ENCODE results near the gene S100A14. TPM values are rescaled to one million over a fixed set of nuclear protein-coding genes. Genes with fewer than 3 reads are reported as not detected.

Gene S100A14
- polyA plus RNA-seq, 1 donor from 2014 or later = not detected

DNA sequence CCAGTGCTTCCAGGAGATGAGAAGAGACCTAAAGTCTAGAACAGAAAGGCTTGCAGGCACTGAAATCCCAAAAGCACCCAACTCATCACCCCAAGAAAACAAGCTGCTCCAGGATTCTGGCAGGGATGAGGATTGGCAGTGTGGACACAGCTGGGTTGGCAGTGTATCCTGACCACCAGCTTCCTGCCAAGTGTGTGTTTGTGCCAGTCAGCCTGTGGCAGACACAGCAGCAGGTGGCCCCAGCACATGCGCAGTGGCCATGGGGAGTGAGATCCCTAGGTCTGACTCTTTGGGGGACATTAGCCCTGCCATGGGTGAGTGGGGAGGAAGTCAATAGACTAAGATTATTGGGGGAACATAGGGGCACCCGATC, 33.7 kb upstream of the S100A14 start:
- H3F3A ChIP-seq (ENCODE audit: insufficient read depth, low read length, poor library complexity, severe bottlenecking) = no peaks in the 10 kb centered on the region
- H3K36me3 ChIP-seq (ENCODE audit: insufficient read depth, low read length) = no peaks in the 10 kb centered on the region
- no peak overlapping the region for H3K9ac ChIP-seq (ENCODE audit: low read length)
- no peak overlapping the region for H2AFZ ChIP-seq (ENCODE audit: low read depth, low read length)
- TF ChIP-seq EZH2 (IDR thresholded peaks at IDR 0.05; ENCODE audit: borderline replicate concordance, insufficient read depth, low read length, poor library complexity, severe bottlenecking) (no peak), POLR2AphosphoS5 (IDR thresholded peaks at IDR 0.05) (no peak), RAD21 (conservative IDR thresholded peaks at IDR 0.05) (no peak), SMC3 (conservative IDR thresholded peaks at IDR 0.05; ENCODE audit: poor library complexity) (no peak), EP300 (conservative IDR thresholded peaks at IDR 0.05; ENCODE audit: poor library complexity, severe bottlenecking) (no peak), MXI1 (conservative IDR thresholded peaks at IDR 0.05; ENCODE audit: poor library complexity, severe bottlenecking) (no peak), TAF1 (IDR thresholded peaks at IDR 0.05; ENCODE audit: low read depth) (no peak)
- H3K27me3 ChIP-seq (ENCODE audit: insufficient read depth, low read depth, low read length) = no peaks in the 10 kb centered on the region
- no peaks in the 10 kb centered on the region for H3K79me2 ChIP-seq (replicated peaks; ENCODE audit: insufficient read depth, low read length)
- H3K9me3 ChIP-seq (ENCODE audit: low read length) = no peaks in the 10 kb centered on the region
- no peaks in the 10 kb centered on the region for H4K20me1 ChIP-seq (ENCODE audit: insufficient read depth)
- H3K27ac ChIP-seq (ENCODE audit: low read length) = no peak overlapping the region
- H3K4me2 ChIP-seq (ENCODE audit: low read length) = no peak overlapping the region
- H3K4me3 ChIP-seq (ENCODE audit: low read length) = no peak overlapping the region
- no peaks in the 10 kb centered on the region for H3K9me2 ChIP-seq (ENCODE audit: insufficient read depth, low read length)

DNA sequence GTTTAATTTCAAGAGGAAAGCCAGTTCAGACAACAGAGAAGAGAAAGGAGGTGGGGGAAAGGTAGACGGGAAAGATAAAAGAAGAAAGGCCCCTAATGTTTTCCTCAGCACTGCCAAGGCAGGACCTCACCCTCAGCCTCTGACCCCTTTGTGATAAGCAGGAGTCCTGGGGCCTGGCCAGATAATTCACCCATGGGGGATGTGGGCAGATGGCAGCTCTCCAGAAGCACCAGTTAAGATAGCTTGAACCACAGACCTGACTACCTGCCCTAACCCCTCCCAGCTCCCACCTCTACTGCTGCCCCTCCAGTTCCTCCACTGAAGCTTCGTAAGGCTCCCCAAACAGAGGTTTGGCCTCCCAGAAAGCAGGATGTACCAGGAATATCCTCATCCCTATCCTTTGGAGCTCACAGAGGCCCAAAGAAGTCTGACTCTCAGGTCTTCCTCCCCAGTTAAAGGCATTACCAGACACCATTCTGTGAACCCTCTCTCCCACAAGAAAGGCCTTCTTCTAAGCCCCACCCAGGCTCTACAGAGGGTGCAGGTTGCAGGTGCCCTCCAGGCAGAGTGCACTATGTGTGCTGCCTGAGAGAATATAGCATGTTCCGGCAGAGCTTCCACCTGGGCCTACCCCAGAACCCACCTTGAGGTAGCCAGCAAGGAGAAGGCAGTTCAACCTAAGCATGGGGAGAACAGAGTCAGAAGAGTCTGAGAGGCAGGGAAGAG, 33.2 kb upstream of the S100A14 start:
- no peaks in the 10 kb centered on the region for H3F3A ChIP-seq (ENCODE audit: insufficient read depth, low read length, poor library complexity, severe bottlenecking)
- H3K9me3 ChIP-seq (ENCODE audit: low read length) = no peaks in the 10 kb centered on the region
- H3K79me2 ChIP-seq (replicated peaks; ENCODE audit: insufficient read depth, low read length) = no peaks in the 10 kb centered on the region
- no peaks in the 10 kb centered on the region for H3K9me2 ChIP-seq (ENCODE audit: insufficient read depth, low read length)
- H2AFZ ChIP-seq (ENCODE audit: low read depth, low read length) = no peak overlapping the region
- no peak overlapping the region for H3K4me2 ChIP-seq (ENCODE audit: low read length)
- H3K4me3 ChIP-seq (ENCODE audit: low read length) = no peak overlapping the region
- H3K36me3 ChIP-seq (ENCODE audit: insufficient read depth, low read length) = no peaks in the 10 kb centered on the region
- peak; percentile 28 for TF ChIP-seq POLR2AphosphoS5 (IDR thresholded peaks at IDR 0.05)
- TF ChIP-seq, protein P1, sequence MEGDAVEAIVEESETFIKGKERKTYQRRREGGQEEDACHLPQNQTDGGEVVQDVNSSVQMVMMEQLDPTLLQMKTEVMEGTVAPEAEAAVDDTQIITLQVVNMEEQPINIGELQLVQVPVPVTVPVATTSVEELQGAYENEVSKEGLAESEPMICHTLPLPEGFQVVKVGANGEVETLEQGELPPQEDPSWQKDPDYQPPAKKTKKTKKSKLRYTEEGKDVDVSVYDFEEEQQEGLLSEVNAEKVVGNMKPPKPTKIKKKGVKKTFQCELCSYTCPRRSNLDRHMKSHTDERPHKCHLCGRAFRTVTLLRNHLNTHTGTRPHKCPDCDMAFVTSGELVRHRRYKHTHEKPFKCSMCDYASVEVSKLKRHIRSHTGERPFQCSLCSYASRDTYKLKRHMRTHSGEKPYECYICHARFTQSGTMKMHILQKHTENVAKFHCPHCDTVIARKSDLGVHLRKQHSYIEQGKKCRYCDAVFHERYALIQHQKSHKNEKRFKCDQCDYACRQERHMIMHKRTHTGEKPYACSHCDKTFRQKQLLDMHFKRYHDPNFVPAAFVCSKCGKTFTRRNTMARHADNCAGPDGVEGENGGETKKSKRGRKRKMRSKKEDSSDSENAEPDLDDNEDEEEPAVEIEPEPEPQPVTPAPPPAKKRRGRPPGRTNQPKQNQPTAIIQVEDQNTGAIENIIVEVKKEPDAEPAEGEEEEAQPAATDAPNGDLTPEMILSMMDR (IDR thresholded peaks at IDR 0.05; ENCODE audit: poor library complexity, severe bottlenecking) = no peak
- no peak overlapping the region for H3K27ac ChIP-seq (ENCODE audit: low read length)
- no peaks in the 10 kb centered on the region for H4K20me1 ChIP-seq (ENCODE audit: insufficient read depth)
- no peak overlapping the region for H3K9ac ChIP-seq (ENCODE audit: low read length)
- no peaks in the 10 kb centered on the region for H3K27me3 ChIP-seq (ENCODE audit: insufficient read depth, low read depth, low read length)

DNA sequence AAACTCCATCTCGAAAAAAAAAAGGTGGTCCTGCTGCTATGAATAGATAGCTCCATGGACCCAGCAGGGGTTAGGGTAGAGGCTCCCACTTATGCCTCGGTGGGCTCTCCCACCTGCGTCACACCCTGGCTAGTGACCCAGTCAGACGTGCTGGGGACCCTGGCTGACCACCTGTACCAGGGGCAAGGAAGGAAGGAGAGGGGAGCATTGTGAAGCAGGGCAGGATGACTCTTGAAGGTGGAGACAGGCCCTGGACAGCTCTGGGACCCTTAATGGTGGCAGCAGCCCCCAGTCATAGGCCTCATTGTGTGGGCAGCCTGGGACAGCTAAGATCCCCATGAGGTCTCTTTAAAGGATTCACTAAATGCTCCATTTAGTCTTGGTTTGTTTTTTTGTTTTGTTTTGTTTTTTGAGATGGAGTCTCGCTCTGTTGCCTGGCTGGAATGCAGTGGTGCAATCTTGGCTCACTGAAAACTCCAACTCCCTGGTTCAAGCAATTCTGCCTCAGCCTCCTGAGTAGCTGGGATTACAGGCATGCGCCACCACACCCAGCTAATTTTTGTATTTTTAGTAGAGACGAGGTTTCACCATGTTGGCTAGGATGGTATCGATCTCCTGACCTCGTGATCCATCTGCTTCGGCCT, 32.0 kb upstream of the S100A14 start:
- no peaks in the 10 kb centered on the region for H3K79me2 ChIP-seq (replicated peaks; ENCODE audit: insufficient read depth, low read length)
- no peak overlapping the region for H3K4me3 ChIP-seq (ENCODE audit: low read length)
- no peaks in the 10 kb centered on the region for H3F3A ChIP-seq (ENCODE audit: insufficient read depth, low read length, poor library complexity, severe bottlenecking)
- H4K20me1 ChIP-seq (ENCODE audit: insufficient read depth) = no peaks in the 10 kb centered on the region
- H3K27me3 ChIP-seq (ENCODE audit: insufficient read depth, low read depth, low read length) = no peaks in the 10 kb centered on the region
- no peaks in the 10 kb centered on the region for H3K9me3 ChIP-seq (ENCODE audit: low read length)
- no peak overlapping the region for H3K27ac ChIP-seq (ENCODE audit: low read length)
- H3K9me2 ChIP-seq (ENCODE audit: insufficient read depth, low read length) = no peaks in the 10 kb centered on the region
- TF ChIP-seq EP300 (conservative IDR thresholded peaks at IDR 0.05; ENCODE audit: poor library complexity, severe bottlenecking) = no peak
- no peak for TF ChIP-seq POLR2AphosphoS5 (IDR thresholded peaks at IDR 0.05)
- TF ChIP-seq EZH2 (IDR thresholded peaks at IDR 0.05; ENCODE audit: borderline replicate concordance, insufficient read depth, low read length, poor library complexity, severe bottlenecking) = no peak
- TF ChIP-seq TAF1 (IDR thresholded peaks at IDR 0.05; ENCODE audit: low read depth) = no peak
- TF ChIP-seq, protein P1 (IDR thresholded peaks at IDR 0.05; ENCODE audit: poor library complexity, severe bottlenecking) = no peak
- no peak for TF ChIP-seq SMC3 (conservative IDR thresholded peaks at IDR 0.05; ENCODE audit: poor library complexity)
- TF ChIP-seq, protein P2, sequence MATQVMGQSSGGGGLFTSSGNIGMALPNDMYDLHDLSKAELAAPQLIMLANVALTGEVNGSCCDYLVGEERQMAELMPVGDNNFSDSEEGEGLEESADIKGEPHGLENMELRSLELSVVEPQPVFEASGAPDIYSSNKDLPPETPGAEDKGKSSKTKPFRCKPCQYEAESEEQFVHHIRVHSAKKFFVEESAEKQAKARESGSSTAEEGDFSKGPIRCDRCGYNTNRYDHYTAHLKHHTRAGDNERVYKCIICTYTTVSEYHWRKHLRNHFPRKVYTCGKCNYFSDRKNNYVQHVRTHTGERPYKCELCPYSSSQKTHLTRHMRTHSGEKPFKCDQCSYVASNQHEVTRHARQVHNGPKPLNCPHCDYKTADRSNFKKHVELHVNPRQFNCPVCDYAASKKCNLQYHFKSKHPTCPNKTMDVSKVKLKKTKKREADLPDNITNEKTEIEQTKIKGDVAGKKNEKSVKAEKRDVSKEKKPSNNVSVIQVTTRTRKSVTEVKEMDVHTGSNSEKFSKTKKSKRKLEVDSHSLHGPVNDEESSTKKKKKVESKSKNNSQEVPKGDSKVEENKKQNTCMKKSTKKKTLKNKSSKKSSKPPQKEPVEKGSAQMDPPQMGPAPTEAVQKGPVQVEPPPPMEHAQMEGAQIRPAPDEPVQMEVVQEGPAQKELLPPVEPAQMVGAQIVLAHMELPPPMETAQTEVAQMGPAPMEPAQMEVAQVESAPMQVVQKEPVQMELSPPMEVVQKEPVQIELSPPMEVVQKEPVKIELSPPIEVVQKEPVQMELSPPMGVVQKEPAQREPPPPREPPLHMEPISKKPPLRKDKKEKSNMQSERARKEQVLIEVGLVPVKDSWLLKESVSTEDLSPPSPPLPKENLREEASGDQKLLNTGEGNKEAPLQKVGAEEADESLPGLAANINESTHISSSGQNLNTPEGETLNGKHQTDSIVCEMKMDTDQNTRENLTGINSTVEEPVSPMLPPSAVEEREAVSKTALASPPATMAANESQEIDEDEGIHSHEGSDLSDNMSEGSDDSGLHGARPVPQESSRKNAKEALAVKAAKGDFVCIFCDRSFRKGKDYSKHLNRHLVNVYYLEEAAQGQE (IDR thresholded peaks at IDR 0.05; ENCODE audit: borderline replicate concordance) = no peak
- H3K36me3 ChIP-seq (ENCODE audit: insufficient read depth, low read length) = no peaks in the 10 kb centered on the region
- H3K4me2 ChIP-seq (ENCODE audit: low read length) = no peak overlapping the region
- no peak overlapping the region for H2AFZ ChIP-seq (ENCODE audit: low read depth, low read length)
- H3K9ac ChIP-seq (ENCODE audit: low read length) = no peak overlapping the region
